Mesendoderm (in vitro differentiated cells): ENCODE results near the gene ZNF80.

Source experiments
- DNase-seq: peaks from one replicate; pipeline ENCODE4 v3.0.0; 2013
- H2AK5ac ChIP-seq: 2 replicates; pipeline ENCODE4 v1.6.1; 2013; ENCODE audit warnings: low read length, inconsistent platforms
- H2BK120ac ChIP-seq: 2 replicates; pipeline ENCODE4 v1.6.1; 2013; ENCODE audit warnings: low read depth, mild to moderate bottlenecking, low read length, moderate library complexity, mixed read lengths
- H2BK15ac ChIP-seq: replicated peaks from 2 replicates; pipeline ENCODE4 v1.6.1; 2013; ENCODE audit warnings: low read depth, mild to moderate bottlenecking, moderate library complexity
- H2BK5ac ChIP-seq: 2 replicates; pipeline ENCODE4 v1.6.1; 2013; ENCODE audit warnings: low read length, inconsistent platforms
- H3K18ac ChIP-seq: 2 replicates; pipeline ENCODE4 v1.6.1; 2013; ENCODE audit warnings: mild to moderate bottlenecking, low read length, mixed read lengths
- H3K23ac ChIP-seq: one replicate; pipeline ENCODE4 v1.6.1; 2013; ENCODE audit warnings: low read length
- H3K27ac ChIP-seq: 2 replicates; pipeline ENCODE4 v1.5.1; 2013; ENCODE audit warnings: low read depth, mild to moderate bottlenecking, inconsistent platforms, low read length, moderate library complexity
- H3K27me3 ChIP-seq: 2 replicates; pipeline ENCODE4 v1.6.1; 2013; ENCODE audit warnings: low read length, control low read depth, mild to moderate bottlenecking, inconsistent platforms; ENCODE audit not compliant: insufficient read depth, poor library complexity
- H3K36me3 ChIP-seq: 2 replicates; pipeline ENCODE4 v1.6.1; 2013; ENCODE audit warnings: low read length, inconsistent platforms; ENCODE audit not compliant: control insufficient read depth, insufficient read depth
- H3K4ac ChIP-seq: one replicate; pipeline ENCODE4 v1.6.1; 2013; ENCODE audit warnings: low read depth, mild to moderate bottlenecking, low read length, moderate library complexity
- H3K4me1 ChIP-seq: 2 replicates; pipeline ENCODE4 v1.6.1; 2013; ENCODE audit warnings: low read depth, low read length, inconsistent platforms; ENCODE audit not compliant: control insufficient read depth
- H3K4me2 ChIP-seq: 2 replicates; pipeline ENCODE4 v1.6.1; 2013; ENCODE audit warnings: low read length
- H3K4me3 ChIP-seq: 2 replicates; pipeline ENCODE4 v1.5.1; 2013; ENCODE audit warnings: mild to moderate bottlenecking, low read length
- H3K56ac ChIP-seq: one replicate; pipeline ENCODE4 v1.6.1; 2013; ENCODE audit warnings: low read length
- H3K79me1 ChIP-seq: 2 replicates; pipeline ENCODE4 v1.6.1; 2013; ENCODE audit warnings: low read length, inconsistent platforms
- H3K79me2 ChIP-seq: 2 replicates; pipeline ENCODE4 v1.6.1; 2013; ENCODE audit warnings: mild to moderate bottlenecking, low read length; ENCODE audit not compliant: control insufficient read depth, insufficient read depth
- H3K9ac ChIP-seq: 2 replicates; pipeline ENCODE4 v1.6.1; 2013; ENCODE audit warnings: low read length, inconsistent platforms
- H4K5ac ChIP-seq: one replicate; pipeline ENCODE4 v1.6.1; 2013; ENCODE audit warnings: low read length
- H4K8ac ChIP-seq: one replicate; pipeline ENCODE4 v1.6.1; 2013; ENCODE audit warnings: low read depth, mild to moderate bottlenecking, control low read depth, low read length, moderate library complexity
- WGBS: extraction: QIAGEN DNeasy Blood & Tissue Kit; methylation state at CpG from one replicate; pipeline ENCODE4 v1.1.7; 2013; ENCODE audit warnings: low lambda C conversion rate, missing lambda C conversion rate; ENCODE audit not compliant: insufficient coverage; ENCODE audit errors: extremely low coverage; 5-methylcytosine and 5-hydroxymethylcytosine counted together

ZNF80 gene

GRCh38 chr3:114227076-114227475, 10.3 kb downstream of the ZNF80 start:
- no peak overlapping the region for H3K56ac ChIP-seq
- no CpG with 5 or more reads among the region's 1 CpG for WGBS
- H3K18ac ChIP-seq = no peak overlapping the region
- H3K23ac ChIP-seq = no peak overlapping the region
- no peaks in the 10 kb centered on the region for H3K27me3 ChIP-seq
- no peaks in the 10 kb centered on the region for H3K36me3 ChIP-seq
- H3K4me2 ChIP-seq = no peak overlapping the region
- H3K4me1 ChIP-seq = no peaks in the 10 kb centered on the region
- no peak overlapping the region for H4K8ac ChIP-seq
- no peaks in the 10 kb centered on the region for H3K79me2 ChIP-seq
- H2BK15ac ChIP-seq = no peak overlapping the region
- H2AK5ac ChIP-seq = no peak overlapping the region
- H3K79me1 ChIP-seq = no peaks in the 10 kb centered on the region
- no peak overlapping the region for H3K4ac ChIP-seq
- no peak overlapping the region for H3K9ac ChIP-seq
- no peak overlapping the region for H2BK120ac ChIP-seq
- no peak overlapping the region for H4K5ac ChIP-seq
- H3K27ac ChIP-seq = no peak overlapping the region
- no peak overlapping the region for H2BK5ac ChIP-seq
- H3K4me3 ChIP-seq = no peak overlapping the region
- no peak for DNase-seq

- no peak overlapping the region for H4K8ac ChIP-seq
- H3K18ac ChIP-seq = no peak overlapping the region
- no peak overlapping the region for H3K9ac ChIP-seq
- H3K27me3 ChIP-seq = no peaks in the 10 kb centered on the region
- no peak overlapping the region for H4K5ac ChIP-seq
- no peak overlapping the region for H3K56ac ChIP-seq
- no peak overlapping the region for H2AK5ac ChIP-seq
- no peak overlapping the region for H3K23ac ChIP-seq
- H3K4me2 ChIP-seq = no peak overlapping the region
- no peak overlapping the region for H3K4me3 ChIP-seq
- no peak overlapping the region for H3K4ac ChIP-seq
- no peak overlapping the region for H2BK5ac ChIP-seq
- H3K79me2 ChIP-seq = no peaks in the 10 kb centered on the region
- no peaks in the 10 kb centered on the region for H3K79me1 ChIP-seq
- H3K4me1 ChIP-seq = no peaks in the 10 kb centered on the region
- WGBS = no CpG with 5 or more reads among the region's 2 CpGs
- H3K36me3 ChIP-seq = no peaks in the 10 kb centered on the region
- H3K27ac ChIP-seq = no peak overlapping the region
- H2BK120ac ChIP-seq = no peak overlapping the region
- H2BK15ac ChIP-seq = no peak overlapping the region
- DNase-seq = no peak
Observed at GRCh38 chr3:114226313-114226712, 11.1 kb downstream of the ZNF80 start.

DNA sequence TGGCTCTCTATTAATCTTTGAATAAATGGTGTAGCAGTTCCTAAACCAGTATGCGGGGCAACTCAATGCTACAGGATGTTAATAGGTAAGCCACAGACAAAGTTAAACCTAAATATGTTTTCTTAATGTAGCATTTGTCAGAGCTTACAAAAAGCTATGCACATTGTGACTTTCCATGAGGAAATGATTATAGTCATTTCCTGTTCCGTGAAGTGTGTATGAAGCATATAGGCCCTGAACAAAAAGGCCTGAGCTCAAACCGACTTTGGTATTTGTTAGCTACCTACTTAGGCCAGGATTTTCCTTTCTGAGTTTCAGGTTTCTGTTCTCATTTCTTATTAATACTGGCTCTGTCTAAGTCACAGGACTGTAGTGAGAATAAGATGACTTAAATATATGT, 14.2 kb downstream of the ZNF80 start:
- no peak for DNase-seq
- H3K4ac ChIP-seq = no peak overlapping the region
- H3K79me2 ChIP-seq = no peaks in the 10 kb centered on the region
- no peak overlapping the region for H2BK15ac ChIP-seq
- H3K23ac ChIP-seq = no peak overlapping the region
- no peak overlapping the region for H3K27ac ChIP-seq
- no peak overlapping the region for H4K5ac ChIP-seq
- H3K36me3 ChIP-seq = no peaks in the 10 kb centered on the region
- no peaks in the 10 kb centered on the region for H3K4me1 ChIP-seq
- no peak overlapping the region for H3K56ac ChIP-seq
- H3K27me3 ChIP-seq = no peaks in the 10 kb centered on the region
- H2BK5ac ChIP-seq = no peak overlapping the region
- no peak overlapping the region for H3K9ac ChIP-seq
- H3K4me3 ChIP-seq = no peak overlapping the region
- WGBS = no CpG with 5 or more reads among the region's 3 CpGs
- no peaks in the 10 kb centered on the region for H3K79me1 ChIP-seq
- H2AK5ac ChIP-seq = no peak overlapping the region
- H2BK120ac ChIP-seq = no peak overlapping the region
- H3K18ac ChIP-seq = no peak overlapping the region
- H3K4me2 ChIP-seq = no peak overlapping the region
- H4K8ac ChIP-seq = no peak overlapping the region

GRCh38 chr3:114221881-114222264, 15.5 kb downstream of the ZNF80 start:
- Histone ChIP-seq H3K23ac (no peak overlapping the region), H3K27me3 (no peaks in the 10 kb centered on the region), H3K56ac (no peak overlapping the region), H3K4me1 (no peaks in the 10 kb centered on the region), H3K27ac (no peak overlapping the region), H2AK5ac (no peak overlapping the region), H3K9ac (no peak overlapping the region), H3K4me2 (no peak overlapping the region), H3K4ac (no peak overlapping the region), H4K5ac (no peak overlapping the region), H2BK120ac (no peak overlapping the region), H3K4me3 (no peak overlapping the region), H3K18ac (no peak overlapping the region), H3K36me3 (no peaks in the 10 kb centered on the region), H3K79me1 (no peaks in the 10 kb centered on the region), H4K8ac (no peak overlapping the region), H2BK15ac (no peak overlapping the region), H3K79me2 (no peaks in the 10 kb centered on the region), H2BK5ac (no peak overlapping the region)
- DNase-seq = no peak
- WGBS = no CpG with 5 or more reads among the region's 1 CpG

- Histone ChIP-seq H3K4ac (no peak overlapping the region), H3K4me3 (no peak overlapping the region), H3K27me3 (no peaks in the 10 kb centered on the region), H4K5ac (no peak overlapping the region), H3K4me1 (no peaks in the 10 kb centered on the region), H3K79me1 (no peaks in the 10 kb centered on the region), H3K27ac (no peak overlapping the region), H2BK120ac (no peak overlapping the region), H2AK5ac (no peak overlapping the region), H4K8ac (no peak overlapping the region), H3K56ac (no peak overlapping the region), H3K18ac (no peak overlapping the region), H2BK15ac (no peak overlapping the region), H3K36me3 (no peaks in the 10 kb centered on the region), H2BK5ac (no peak overlapping the region), H3K23ac (no peak overlapping the region), H3K4me2 (no peak overlapping the region), H3K9ac (no peak overlapping the region), H3K79me2 (no peaks in the 10 kb centered on the region)
- WGBS = no CpG with 5 or more reads among the region's 9 CpGs
- no peak for DNase-seq
Observed at GRCh38 chr3:114221165-114221880, 16.1 kb downstream of the ZNF80 start.

DNA sequence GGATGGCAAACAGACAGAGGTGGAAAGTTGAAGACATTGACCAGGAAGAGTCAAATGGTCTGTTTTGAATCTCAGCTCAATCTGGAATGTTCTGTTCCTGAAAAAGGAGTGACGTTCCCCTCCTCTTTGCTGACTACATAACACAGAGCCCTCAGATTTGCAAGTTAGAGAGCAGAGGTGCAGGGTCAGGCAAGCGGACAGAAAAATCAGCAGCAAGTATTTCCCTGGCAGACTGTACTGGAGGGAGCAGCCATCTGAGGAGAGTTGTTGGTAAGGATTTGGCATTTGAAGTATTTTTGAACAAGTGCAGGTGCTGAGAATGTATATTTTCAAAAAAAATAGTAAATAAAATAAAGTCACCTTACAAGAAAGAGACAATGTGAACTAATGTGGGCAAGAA, 17.6 kb downstream of the ZNF80 start:
- no peak overlapping the region for H3K9ac ChIP-seq
- no peak overlapping the region for H4K8ac ChIP-seq
- H3K79me2 ChIP-seq = no peaks in the 10 kb centered on the region
- no peak overlapping the region for H4K5ac ChIP-seq
- no peak for DNase-seq
- H3K18ac ChIP-seq = no peak overlapping the region
- no peak overlapping the region for H3K4me2 ChIP-seq
- no peaks in the 10 kb centered on the region for H3K36me3 ChIP-seq
- no peak overlapping the region for H3K4ac ChIP-seq
- H3K56ac ChIP-seq = no peak overlapping the region
- no peak overlapping the region for H2BK120ac ChIP-seq
- H2BK15ac ChIP-seq = no peak overlapping the region
- H3K27ac ChIP-seq = no peak overlapping the region
- H2AK5ac ChIP-seq = no peak overlapping the region
- H3K4me3 ChIP-seq = no peak overlapping the region
- peaks cover 6% of the 10 kb centered on the region for H3K4me1 ChIP-seq
- no CpG with 5 or more reads among the region's 2 CpGs for WGBS
- H2BK5ac ChIP-seq = no peak overlapping the region
- no peak overlapping the region for H3K23ac ChIP-seq
- no peaks in the 10 kb centered on the region for H3K27me3 ChIP-seq
- no peaks in the 10 kb centered on the region for H3K79me1 ChIP-seq
